ENCODE results near the gene NHSL1. TPM values are rescaled to one million over a fixed set of nuclear protein-coding genes. Genes with fewer than 3 reads are reported as not detected.

NHSL1 gene
- total RNA-seq, 3 donors from 2014 or later, result 15.4 to 17.4 (median 16.5) TPM

DNA sequence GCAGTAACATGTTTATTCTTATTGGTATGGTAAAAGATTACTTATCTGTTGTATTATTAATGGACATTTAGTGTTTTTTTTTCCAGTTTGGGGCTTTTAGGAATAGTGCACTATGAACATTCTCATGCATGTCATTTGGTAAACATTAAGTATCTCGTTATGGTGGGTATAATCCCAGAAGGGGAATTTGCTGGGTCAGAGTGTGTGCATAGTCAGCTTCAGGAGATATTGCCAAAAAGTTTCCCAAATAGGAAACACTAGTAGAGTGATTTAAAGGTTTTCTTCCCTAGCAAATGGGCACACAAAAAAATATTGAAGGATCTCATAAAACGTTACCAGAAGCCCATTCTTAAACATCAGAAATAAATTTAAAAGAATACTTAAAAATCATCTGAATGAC, 25.2 kb upstream of the NHSL1 start:
- Histone ChIP-seq H3K27ac (no peak overlapping the region), H3K4me1 (no peaks in the 10 kb centered on the region), H3K9me3 (no peaks in the 10 kb centered on the region), H3K27me3 (no peaks in the 10 kb centered on the region), H3K36me3 (no peaks in the 10 kb centered on the region), H3K4me3 (no peak overlapping the region)
- intact Hi-C loops (cut with DNase I; ENCODE audit: low total_unique reads), result no loop called here
- TF ChIP-seq POLR2A (IDR thresholded peaks at IDR 0.05), result no peak
- no peak for TF ChIP-seq CTCF (IDR thresholded peaks at IDR 0.05)
- TF ChIP-seq POLR2AphosphoS5 (IDR thresholded peaks at IDR 0.05), result no peak
- no peak for DNase-seq (ENCODE audit: low spot score in 2 of 2)

GRCh38 chr6:138523347-138524210, 24.3 kb upstream of the NHSL1 start:
- intact Hi-C loops (cut with DNase I; ENCODE audit: low total_unique reads), result no loop called here
- DNase-seq (ENCODE audit: low spot score in 2 of 2), result no peak
- no peak overlapping the region for H3K4me3 ChIP-seq
- H3K4me1 ChIP-seq, result no peaks in the 10 kb centered on the region
- H3K9me3 ChIP-seq, result no peaks in the 10 kb centered on the region
- H3K27me3 ChIP-seq, result no peaks in the 10 kb centered on the region
- no peaks in the 10 kb centered on the region for H3K36me3 ChIP-seq
- no peak overlapping the region for H3K27ac ChIP-seq
- TF ChIP-seq POLR2A (IDR thresholded peaks at IDR 0.05), result no peak

- TF ChIP-seq POLR2A (IDR thresholded peaks at IDR 0.05) (no peak), CTCF (IDR thresholded peaks at IDR 0.05) (no peak), POLR2AphosphoS5 (IDR thresholded peaks at IDR 0.05) (no peak)
- Histone ChIP-seq H3K36me3 (no peaks in the 10 kb centered on the region), H3K4me1 (no peaks in the 10 kb centered on the region), H3K9me3 (no peaks in the 10 kb centered on the region), H3K4me3 (no peak overlapping the region), H3K27me3 (no peaks in the 10 kb centered on the region), H3K27ac (no peak overlapping the region)
- no peak for DNase-seq (ENCODE audit: low spot score in 2 of 2)
- intact Hi-C loops (cut with DNase I; ENCODE audit: low total_unique reads), result no loop called here
Observed at GRCh38 chr6:138522611-138523010, 23.3 kb upstream of the NHSL1 start.

DNA sequence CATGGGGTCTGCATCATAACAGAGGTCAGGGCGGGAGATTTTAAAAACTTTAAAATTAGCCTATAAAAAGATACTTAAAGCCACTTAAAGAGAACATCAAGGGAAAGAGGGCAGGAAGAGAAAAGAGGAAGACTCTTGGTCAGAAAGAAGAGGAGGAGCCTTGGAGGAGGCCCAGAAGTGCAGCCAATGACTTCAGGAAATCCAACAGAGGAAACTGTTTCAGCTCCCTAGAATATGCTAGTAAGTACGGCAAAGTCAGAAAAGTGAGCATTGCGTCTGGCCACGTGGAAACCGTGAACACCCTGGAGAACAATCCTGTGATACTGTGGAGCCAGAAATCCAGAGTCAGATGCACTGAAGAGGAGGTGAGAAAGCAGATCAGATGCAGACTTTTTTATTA, 22.5 kb upstream of the NHSL1 start:
- no peak for DNase-seq (ENCODE audit: low spot score in 2 of 2)
- Histone ChIP-seq H3K4me1 (no peaks in the 10 kb centered on the region), H3K27ac (no peak overlapping the region), H3K9me3 (no peaks in the 10 kb centered on the region), H3K27me3 (no peaks in the 10 kb centered on the region), H3K4me3 (no peak overlapping the region), H3K36me3 (no peaks in the 10 kb centered on the region)
- intact Hi-C loops (cut with DNase I; ENCODE audit: low total_unique reads), result no loop called here
- no peak for TF ChIP-seq POLR2A (IDR thresholded peaks at IDR 0.05)
- TF ChIP-seq POLR2AphosphoS5 (IDR thresholded peaks at IDR 0.05), result no peak
- TF ChIP-seq CTCF (IDR thresholded peaks at IDR 0.05), result no peak

GRCh38 chr6:138520463-138520862, 21.2 kb upstream of the NHSL1 start:
- intact Hi-C loops (cut with DNase I; ENCODE audit: low total_unique reads), result no loop called here
- TF ChIP-seq POLR2AphosphoS5 (IDR thresholded peaks at IDR 0.05), result no peak
- TF ChIP-seq CTCF (IDR thresholded peaks at IDR 0.05), result peak; percentile 11 to 52 (median 50)
- no peak for TF ChIP-seq POLR2A (IDR thresholded peaks at IDR 0.05)

More at GRCh38 chr6:138520463-138520862, 21.2 kb upstream of the NHSL1 start:
- no peaks in the 10 kb centered on the region for H3K9me3 ChIP-seq
- H3K27ac ChIP-seq, result no peak overlapping the region
- no peaks in the 10 kb centered on the region for H3K36me3 ChIP-seq
- H3K4me3 ChIP-seq, result no peak overlapping the region
- no peak for DNase-seq (ENCODE audit: low spot score in 2 of 2)
- no peaks in the 10 kb centered on the region for H3K4me1 ChIP-seq
- no peaks in the 10 kb centered on the region for H3K27me3 ChIP-seq

Measured in breast epithelium (tissue), 4 donors.